Heart right ventricle (tissue), 16 donors: ENCODE data around the gene COPS6. TPM values are rescaled to one million over a fixed set of nuclear protein-coding genes. Genes with fewer than 3 reads are reported as not detected.

Experiments
- ATAC-seq, 8 donors: fragments of 200-7000 bp; cut with Tn5 transposase; one replicate each; pipeline ENCODE4 v1.9.1; 2020; ENCODE audit warnings: mild to moderate bottlenecking in 8 of 8, moderate library complexity in 8 of 8, moderate number of reproducible peaks in 1 of 8
- DNase-seq, 2 donors: peaks; one replicate each; pipeline ENCODE4 v3.0.0-alpha.2; 2020
- H3K27ac ChIP-seq, 10 donors: fragments of 200-600 bp; sonication (generic) in 2 of 10; one replicate each; pipeline versions ENCODE4 v1.5.0 to v1.8.0; 2020 to 2022; ENCODE audit warnings: mild to moderate bottlenecking in 3 of 10
- H3K27me3 ChIP-seq, 7 donors: fragments of 200-600 bp; one replicate each; pipeline ENCODE4 v1.8.0; 2021 to 2022; ENCODE audit warnings: mild to moderate bottlenecking in 2 of 7
- H3K36me3 ChIP-seq, 9 donors: fragments of 200-600 bp; sonication (generic) in 1 of 9; one replicate each; pipeline versions ENCODE4 v1.5.0 to v1.8.0; 2020 to 2022; ENCODE audit warnings: mild to moderate bottlenecking in 2 of 9
- H3K4me1 ChIP-seq, 9 donors: fragments of 200-600 bp; sonication (generic) in 1 of 9; one replicate each; pipeline versions ENCODE4 v1.5.0 to v1.8.0; 2020 to 2022; ENCODE audit warnings: mild to moderate bottlenecking in 4 of 9
- H3K4me3 ChIP-seq, 10 donors: fragments of 200-600 bp; sonication (generic) in 2 of 10; one replicate each; pipeline versions ENCODE4 v1.5.0 to v1.8.0; 2020 to 2022; ENCODE audit warnings: mild to moderate bottlenecking in 7 of 10, moderate library complexity in 2 of 10
- H3K9me3 ChIP-seq, 11 donors: fragments of 200-600 bp in 10 of 11; sonication (generic) in 2 of 11; one replicate each; pipeline versions ENCODE4 v1.5.0 to v1.8.0; 2013 to 2022; ENCODE audit warnings: mild to moderate bottlenecking in 2 of 11, control low read depth in 1 of 11, moderate library complexity in 1 of 11
- WGBS, 2 donors: extraction: QIAGEN DNeasy Blood & Tissue Kit; methylation state at CpG; one replicate each; pipeline ENCODE4 v1.1.7; 2013; ENCODE audit warnings: inconsistent platforms in 1 of 2; 5-methylcytosine and 5-hydroxymethylcytosine counted together
- intact Hi-C, 10 donors: fragments of 100-400 bp; cut with DNase I; formaldehyde crosslinking; loops; one replicate each; pipeline versions ENCODE4 v1.11.1 to v1.14.2; 2022
- polyA plus RNA-seq, 2 donors: library from polyadenylated mRNA; stranded (reverse); fragments of 200-250 nt; gene quantifications; one replicate each; pipeline ENCODE4 v1.2.3, GENCODE V29; 2013
- total RNA-seq, 10 donors: library from RNA; stranded (reverse); fragmentation: NEBNext Ultra II Directional in 3 of 10; extraction: Animal tissue kit (Norgen Biotek cat#: 25700) in 3 of 10; gene quantifications; one replicate each; pipeline versions ENCODE4 v1.2.1 to v1.2.4, GENCODE V29; 2021 to 2023
- TF ChIP-seq, protein P1 (sequence below), 9 donors: fragments of 200-600 bp; sonication (generic) in 2 of 9; IDR thresholded peaks; one replicate each; pipeline versions ENCODE4 v1.5.0 to v1.8.0; 2021 to 2022; ENCODE audit warnings: antibody characterized with exemption in 9 of 9, mild to moderate bottlenecking in 5 of 9, moderate library complexity in 1 of 9
- donor health status: Arrhythmogenic right ventricular cardiomyopathy.
- donor health status: ischemic (EF 13 %, LVEDD 7.1; RV severe dilation, severe dysfunction).
- donor health status: healthy with polysubstance abuse.
- donor health status: DM: no; HTN: yes; CAD: no.
- donor health status: DM: no; HTN: no; CAD: no.
- donor health status: ischemic (EF 25% LVEDD 6.9; RV normal size, moderate dysfunction).
- donor health status: ischemic (EF 25% LVEDD 5.7; RV mildly dilated, moderate dysfunction).
- donor health status: healthy.
- donor health status: DM: yes; HTN: yes; CAD: no.
- donor health status: Ischemic cardiomyopathy.
- donor health status: ischemic (EF 35%, LVEDD 5.7; RV mildly dilated, moderate dysfunction).
- donor health status: nonischemic (EF 11% LVEDD 7.7; RV severe dilation, severe dysfunction).
- donor health status: DM: yes; HTN: yes; CAD: no.
- donor health status: PGD.
- donor health status: ischemic (EF 29% LVEDD 5.4; RV normal size, mild dysfunction).
- donor health status: nonischemic (EF 23%, LVEDD 6.1; RV moderate dilation, normal function).

COPS6 gene
- total and polyA plus RNA-seq, 12 donors, result 106 to 135 (median 116) TPM

DNA sequence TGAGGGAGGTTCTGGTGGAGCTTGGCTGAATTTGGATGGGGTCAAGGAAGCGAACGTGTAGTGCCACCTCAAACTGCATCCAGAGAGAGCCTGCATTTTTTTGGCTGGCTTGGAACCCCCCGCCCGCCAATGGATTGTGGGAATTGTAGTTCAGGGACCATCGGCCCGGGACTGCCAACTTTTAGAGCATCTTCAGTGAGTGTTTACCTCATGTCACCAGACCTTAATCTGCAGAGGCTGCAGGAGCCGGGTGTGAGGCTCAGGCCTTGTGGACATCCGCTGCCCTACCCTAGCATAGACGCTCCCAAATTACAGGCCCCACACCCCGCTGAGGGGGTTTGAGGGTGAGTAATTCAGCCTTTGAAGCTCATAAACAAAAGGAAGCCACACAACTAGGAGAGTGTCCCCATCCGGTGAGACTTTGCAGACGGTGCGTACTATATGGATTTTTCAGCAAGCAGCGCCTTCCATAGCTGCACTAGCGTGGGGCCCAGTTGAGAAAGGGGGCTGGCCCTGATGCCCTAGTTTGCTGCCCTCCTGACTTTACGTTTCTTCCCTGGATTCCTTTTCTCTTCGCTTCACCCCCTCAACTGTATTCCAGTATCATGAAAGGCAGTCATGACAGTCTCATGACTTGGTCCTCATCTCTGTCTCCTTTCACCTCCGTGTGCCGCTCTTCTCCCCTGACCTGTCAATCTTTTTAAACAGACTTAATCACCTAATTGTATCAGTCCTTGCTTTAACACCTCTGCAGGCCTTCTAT lies 31.4 kb downstream of the COPS6 start:
- Histone ChIP-seq H3K4me3 (peak overlapping the region; percentile 51 to 86 (median 74)), H3K9me3 (no peaks in the 10 kb centered on the region), H3K27me3 (no peaks in the 10 kb centered on the region), H3K36me3 (peaks cover 0 to 18% (median 0%) of the 10 kb centered on the region in 9 donors), H3K4me1 (peaks cover 5 to 30% (median 17%) of the 10 kb centered on the region in 9 donors), H3K27ac (peak overlapping the region; percentile 83 to 94 (median 89))
- peak; percentile 55 to 78 (median 74) for ATAC-seq
- peak; percentile 51 to 69 for DNase-seq
- TF ChIP-seq, protein P1, sequence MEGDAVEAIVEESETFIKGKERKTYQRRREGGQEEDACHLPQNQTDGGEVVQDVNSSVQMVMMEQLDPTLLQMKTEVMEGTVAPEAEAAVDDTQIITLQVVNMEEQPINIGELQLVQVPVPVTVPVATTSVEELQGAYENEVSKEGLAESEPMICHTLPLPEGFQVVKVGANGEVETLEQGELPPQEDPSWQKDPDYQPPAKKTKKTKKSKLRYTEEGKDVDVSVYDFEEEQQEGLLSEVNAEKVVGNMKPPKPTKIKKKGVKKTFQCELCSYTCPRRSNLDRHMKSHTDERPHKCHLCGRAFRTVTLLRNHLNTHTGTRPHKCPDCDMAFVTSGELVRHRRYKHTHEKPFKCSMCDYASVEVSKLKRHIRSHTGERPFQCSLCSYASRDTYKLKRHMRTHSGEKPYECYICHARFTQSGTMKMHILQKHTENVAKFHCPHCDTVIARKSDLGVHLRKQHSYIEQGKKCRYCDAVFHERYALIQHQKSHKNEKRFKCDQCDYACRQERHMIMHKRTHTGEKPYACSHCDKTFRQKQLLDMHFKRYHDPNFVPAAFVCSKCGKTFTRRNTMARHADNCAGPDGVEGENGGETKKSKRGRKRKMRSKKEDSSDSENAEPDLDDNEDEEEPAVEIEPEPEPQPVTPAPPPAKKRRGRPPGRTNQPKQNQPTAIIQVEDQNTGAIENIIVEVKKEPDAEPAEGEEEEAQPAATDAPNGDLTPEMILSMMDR (IDR thresholded peaks at IDR 0.05), result no peak
- intact Hi-C loops, result loop anchor here in 4 of 10 donors (1.0 to 10.0 kb wide), 3 partner anchors 19 to 205 kb away; partner anchors contain the start of genes AP4M1 (in 3 of the 4), MCM7 (in 3 of the 4) and TRIM4 (in 1 of the 4)
- WGBS, 2 donors, result 17 to 20% methylated on average over 19 of the region's 19 CpGs

DNA sequence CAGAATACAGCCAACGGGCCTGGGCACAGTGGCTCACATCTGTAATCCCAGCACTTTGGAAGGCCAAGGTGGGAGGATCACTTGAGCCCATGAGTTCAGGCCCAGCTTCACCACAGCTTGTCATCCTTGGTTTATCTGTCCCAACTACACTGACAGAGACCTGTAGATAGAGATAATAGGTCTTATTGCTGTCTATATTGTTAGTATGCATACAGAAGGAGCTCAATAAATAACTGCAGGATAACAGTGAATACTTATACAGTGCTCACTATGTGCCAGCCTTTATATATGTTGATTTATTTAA lies 31.9 kb downstream of the COPS6 start:
- Histone ChIP-seq H3K4me1 (peaks cover 5 to 35% (median 18%) of the 10 kb centered on the region in 9 donors), H3K27me3 (no peaks in the 10 kb centered on the region), H3K27ac (peak overlapping the region in 3 of 10 donors; percentile 91 to 94 (median 92)), H3K36me3 (peaks cover 0 to 15% (median 0%) of the 10 kb centered on the region in 9 donors), H3K4me3 (peak overlapping the region in 6 of 10 donors; percentile 63 to 86 (median 76)), H3K9me3 (no peaks in the 10 kb centered on the region)
- no peak for ATAC-seq
- intact Hi-C loops, result loop anchor here in 1 of 10 donors (10.0 kb wide), 1 partner anchor 206 kb away; the partner anchor contains the start of gene TRIM4
- TF ChIP-seq, protein P1 (IDR thresholded peaks at IDR 0.05), result no peak
- 18 to 25% methylated on average over 1 of the region's 1 CpG for WGBS, 2 donors
- DNase-seq, result no peak

DNA sequence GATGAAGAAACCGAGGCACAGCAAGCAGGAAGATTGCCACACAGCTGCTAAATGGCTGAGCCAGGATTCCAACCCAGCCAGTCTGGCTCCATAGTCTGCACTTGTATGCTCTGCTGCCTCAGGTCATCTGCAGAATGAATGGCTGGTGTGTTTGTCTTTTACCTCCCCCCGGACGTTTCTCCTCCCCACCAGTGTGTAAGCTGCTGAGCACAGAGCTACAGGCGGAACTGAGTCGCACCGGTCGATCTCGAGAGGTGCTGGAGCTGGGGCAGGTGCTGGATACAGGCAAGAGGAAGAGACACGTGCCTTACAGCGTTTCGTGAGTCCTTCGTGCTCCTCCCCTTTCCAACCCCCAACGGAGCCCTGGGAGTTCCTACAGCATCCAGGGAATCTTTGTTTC lies 33.3 kb downstream of the COPS6 start:
- WGBS, 2 donors, result 71 to 82% methylated on average over 13 of the region's 13 CpGs
- DNase-seq, result no peak
- H3K4me1 ChIP-seq, result peaks cover 8 to 42% (median 27%) of the 10 kb centered on the region in 9 donors
- no peaks in the 10 kb centered on the region for H3K9me3 ChIP-seq
- no peaks in the 10 kb centered on the region for H3K27me3 ChIP-seq
- TF ChIP-seq, protein P1 (IDR thresholded peaks at IDR 0.05), result no peak
- peaks cover 0 to 15% (median 0%) of the 10 kb centered on the region in 9 donors for H3K36me3 ChIP-seq
- H3K27ac ChIP-seq, result no peak overlapping the region
- H3K4me3 ChIP-seq, result no peak overlapping the region
- ATAC-seq, result no peak
- intact Hi-C loops, result loop anchor here in 1 of 10 donors (10.0 kb wide), 1 partner anchor 207 kb away; the partner anchor contains the start of gene TRIM4

DNA sequence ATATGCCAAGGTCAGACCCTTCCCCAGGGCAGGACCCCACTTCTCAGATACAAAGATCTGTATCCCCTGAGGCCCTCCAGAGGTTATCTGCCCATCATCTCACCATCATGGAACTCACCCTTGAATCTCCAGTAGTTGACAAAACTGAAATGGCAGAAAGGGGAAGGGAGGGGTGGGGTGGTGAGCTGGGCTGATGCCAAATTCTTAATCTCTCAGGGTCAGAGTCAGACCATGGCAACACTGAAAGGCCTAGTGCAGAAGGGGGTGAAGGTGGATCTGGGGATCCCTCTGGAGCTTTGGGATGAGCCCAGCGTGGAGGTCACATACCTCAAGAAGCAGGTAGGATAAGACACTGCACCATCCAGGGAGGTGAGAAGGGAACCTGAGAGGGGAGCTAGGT lies 33.8 kb downstream of the COPS6 start:
- intact Hi-C loops, result loop anchor here in 1 of 10 donors (10.0 kb wide), 1 partner anchor 208 kb away; the partner anchor contains the start of gene TRIM4
- Histone ChIP-seq H3K36me3 (peaks cover 0 to 15% (median 0%) of the 10 kb centered on the region in 9 donors), H3K4me1 (peaks cover 10 to 43% (median 32%) of the 10 kb centered on the region in 9 donors), H3K9me3 (no peaks in the 10 kb centered on the region), H3K4me3 (no peak overlapping the region), H3K27ac (no peak overlapping the region), H3K27me3 (no peaks in the 10 kb centered on the region)
- WGBS, 2 donors, result 89 to 95% methylated on average over 1 of the region's 1 CpG
- no peak for ATAC-seq
- TF ChIP-seq, protein P1 (IDR thresholded peaks at IDR 0.05), result no peak
- no peak for DNase-seq
